Omental fat pad (tissue), 4 donors: ENCODE data around the gene EYA4. TPM values are rescaled to one million over a fixed set of nuclear protein-coding genes. Genes with fewer than 3 reads are reported as not detected.

Experiments
- ATAC-seq: fragments of 150-250 bp; one replicate; pipeline ENCODE4 v1.9.1; 2016; ENCODE audit warnings: mild to moderate bottlenecking, moderate library complexity; ENCODE audit not compliant: low FRiP score
- DNase-seq: peaks from one replicate; pipeline ENCODE4 v3.0.0-alpha.2; 2019; ENCODE audit warnings: low spot score
- CTCF ChIP-seq, 3 donors: fragments of 450-650 bp; IDR thresholded peaks; one replicate each; pipeline ENCODE4 v1.5.1; 2016 to 2017; ENCODE audit warnings: antibody characterized with exemption in 3 of 3, mild to moderate bottlenecking in 3 of 3, moderate library complexity in 2 of 3
- total RNA-seq, 4 donors: library from RNA; depleted of rRNA; stranded (reverse); fragments of >200 nt; gene quantifications; one replicate each; pipeline ENCODE4 v1.1.0, GENCODE V29; 2016

The EYA4 gene
- total RNA-seq, 4 donors from 2014 or later, result 1.1 to 4.2 (median 2.0) TPM

GRCh38 chr6:133441491-133441890 lies 200.3 kb downstream of the EYA4 start:
- TF ChIP-seq CTCF (IDR thresholded peaks at IDR 0.05), result no peak
- ATAC-seq, result no peak
- no peak for DNase-seq

DNA sequence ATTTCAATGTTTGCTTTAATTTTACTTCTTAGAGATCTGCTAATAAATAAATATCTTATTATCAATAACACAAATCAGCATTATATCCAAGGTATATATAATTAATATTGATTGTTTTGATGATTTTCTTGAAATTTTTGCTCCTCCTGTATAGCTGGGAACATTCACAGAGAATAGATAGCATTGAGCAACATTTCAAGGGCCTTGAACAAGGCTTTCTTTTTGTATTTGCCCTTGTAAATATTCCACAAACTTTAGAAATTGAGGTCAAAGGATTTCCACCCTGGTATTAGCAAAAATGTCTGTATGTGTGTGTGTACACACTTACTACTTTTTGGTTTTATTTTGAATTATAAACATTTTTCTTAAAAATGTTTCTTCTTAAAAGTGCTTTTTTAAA lies 205.6 kb downstream of the EYA4 start:
- no peak for TF ChIP-seq CTCF (IDR thresholded peaks at IDR 0.05)
- no peak for ATAC-seq

GRCh38 chr6:133447924-133448323 lies 206.8 kb downstream of the EYA4 start:
- ATAC-seq, result no peak
- no peak for DNase-seq
- no peak for TF ChIP-seq CTCF (IDR thresholded peaks at IDR 0.05)

More for the DNA sequence above, 205.6 kb downstream of the EYA4 start:
- no peak for DNase-seq

GRCh38 chr6:133456439-133456838 lies 215.3 kb downstream of the EYA4 start:
- ATAC-seq, result no peak
- no peak for TF ChIP-seq CTCF (IDR thresholded peaks at IDR 0.05)
- no peak for DNase-seq

DNA sequence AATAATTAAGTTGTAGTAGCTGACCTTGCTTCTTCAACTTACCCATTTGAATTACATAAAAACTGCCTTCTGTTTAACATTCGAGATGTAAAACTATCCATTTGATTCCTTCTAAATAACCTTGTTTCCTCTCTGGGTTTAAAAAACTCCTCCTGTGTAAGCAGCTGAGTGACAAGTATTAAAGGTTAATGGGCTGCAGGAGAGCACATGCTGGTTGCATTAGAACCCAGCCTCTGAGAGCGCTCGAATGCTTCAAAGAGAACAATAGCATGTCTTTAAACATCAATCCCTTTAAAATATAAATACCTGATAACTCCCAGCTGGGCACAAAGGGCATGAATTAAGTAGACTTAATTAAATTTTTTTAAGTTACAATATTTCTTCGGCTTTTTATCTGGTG lies 215.8 kb downstream of the EYA4 start:
- DNase-seq (no peak), ATAC-seq (no peak)
- TF ChIP-seq CTCF (IDR thresholded peaks at IDR 0.05), result no peak

DNA sequence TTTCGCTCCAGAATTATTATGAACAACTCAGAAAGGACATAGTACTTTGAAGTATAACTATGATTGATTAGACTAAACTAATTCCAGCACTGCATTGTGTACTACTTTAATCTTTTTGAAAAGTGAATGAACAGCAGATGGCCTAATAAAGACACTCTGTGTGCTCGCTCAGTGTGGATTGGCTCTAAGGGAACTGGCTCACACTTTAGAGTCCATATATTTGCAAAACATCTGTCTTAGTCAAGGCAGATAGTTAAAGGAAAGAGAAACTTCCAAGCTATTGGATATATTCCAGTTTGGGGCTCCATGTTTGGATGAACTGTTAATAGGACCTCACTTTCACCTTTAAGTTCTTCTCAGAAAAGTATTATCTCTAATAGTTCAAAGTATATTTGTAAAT lies 218.9 kb downstream of the EYA4 start:
- ATAC-seq (no peak), DNase-seq (no peak)
- TF ChIP-seq CTCF (IDR thresholded peaks at IDR 0.05), result no peak

DNA sequence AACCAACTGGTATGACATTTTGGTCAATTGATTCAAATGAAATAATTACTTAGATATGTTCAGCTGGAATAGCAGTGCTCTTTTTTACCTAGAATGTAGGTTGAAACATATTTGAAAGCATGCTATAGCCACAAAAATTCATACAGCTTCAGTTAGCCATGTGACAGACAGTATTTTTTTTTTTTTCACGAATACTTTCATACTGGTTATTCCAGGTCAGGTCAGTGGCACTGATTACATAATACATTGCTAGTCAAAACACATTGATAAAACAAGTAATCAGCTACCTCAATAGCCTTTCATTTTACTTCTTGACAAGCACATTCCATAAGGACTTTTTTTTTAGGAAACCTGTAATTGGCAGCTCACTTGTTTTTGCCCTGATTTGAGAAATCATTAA lies 222.6 kb downstream of the EYA4 start:
- no peak for TF ChIP-seq CTCF (IDR thresholded peaks at IDR 0.05)
- ATAC-seq (no peak), DNase-seq (no peak)
